SH-SY5Y (cell line): ENCODE results near the gene LMTK3.

ENCODE experiments used
- GATA2 ChIP-seq: IDR thresholded peaks from 2 replicates; pipeline ENCODE4 v1.6.1; 2011; ENCODE audit warnings: mild to moderate bottlenecking, low read depth, low read length
- GATA3 ChIP-seq: IDR thresholded peaks from 2 replicates; pipeline ENCODE4 v1.6.1; 2011; ENCODE audit warnings: low read depth, mild to moderate bottlenecking, low read length, moderate library complexity

DNA sequence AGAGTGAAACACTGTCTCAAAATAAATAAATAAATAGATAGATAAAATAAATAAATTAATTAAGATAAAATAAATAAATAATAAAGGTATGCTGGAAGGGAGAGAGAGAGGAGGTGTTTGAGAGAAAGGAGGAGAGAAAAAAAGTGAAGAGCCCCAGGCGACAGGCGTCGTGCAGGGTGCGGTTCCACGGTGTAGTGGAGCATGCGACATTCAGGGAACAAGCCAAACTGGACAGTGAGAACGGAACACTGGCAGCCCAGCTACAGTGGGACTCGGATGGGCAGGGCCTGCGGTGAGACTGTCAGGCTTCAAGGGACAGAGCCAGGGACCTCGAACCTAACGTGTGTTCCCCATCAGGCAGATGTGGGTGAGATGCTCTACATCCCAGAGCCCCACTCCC, 49.8 kb upstream of the LMTK3 start:
- TF ChIP-seq GATA2 (no peak), GATA3 (no peak)
